ENCODE measurements around the gene APLN. TPM values are rescaled to one million over a fixed set of nuclear protein-coding genes. Genes with fewer than 3 reads are reported as not detected.

The APLN gene
- total RNA-seq, 2 donors from 2014 or later = not detected

GRCh38 chrX:129698150-129698549 is 43.4 kb upstream of the APLN start:
- intact Hi-C loops (cut with DNase I) = no loop called here
- TF ChIP-seq CTCF (IDR thresholded peaks at IDR 0.05) (no peak), POLR2A (IDR thresholded peaks at IDR 0.05) (no peak)

GRCh38 chrX:129697204-129697829 is 42.6 kb upstream of the APLN start:
- Histone ChIP-seq H3K4me3 (no peak overlapping the region), H3K27ac (no peak overlapping the region), H3K9me3 (no peaks in the 10 kb centered on the region), H3K36me3 (replicated peaks in 1 of 2; ENCODE audit: insufficient read depth in 1 of 2, low read depth in 2 of 2) (no peaks in the 10 kb centered on the region), H3K27me3 (no peaks in the 10 kb centered on the region), H3K4me1 (no peaks in the 10 kb centered on the region)
- intact Hi-C loops (cut with DNase I) = no loop called here
- DNase-seq (no peak), ATAC-seq (no peak)
- TF ChIP-seq CTCF (IDR thresholded peaks at IDR 0.05) = no peak
- no peak for TF ChIP-seq POLR2A (IDR thresholded peaks at IDR 0.05)
- WGBS, 2 donors = 42 to 50% methylated on average over 2 to 7 of the region's 9 CpGs

More at GRCh38 chrX:129698150-129698549, 43.4 kb upstream of the APLN start:
- H3K36me3 ChIP-seq (replicated peaks in 1 of 2; ENCODE audit: insufficient read depth in 1 of 2, low read depth in 2 of 2) = no peaks in the 10 kb centered on the region
- H3K4me3 ChIP-seq = no peak overlapping the region
- no peaks in the 10 kb centered on the region for H3K9me3 ChIP-seq
- DNase-seq (no peak), ATAC-seq (no peak)
- no peaks in the 10 kb centered on the region for H3K4me1 ChIP-seq
- H3K27ac ChIP-seq = no peak overlapping the region
- no peaks in the 10 kb centered on the region for H3K27me3 ChIP-seq

GRCh38 chrX:129696463-129697155 is 41.9 kb upstream of the APLN start:
- WGBS, 2 donors = 63 to 65% methylated on average over 7 to 8 of the region's 8 CpGs
- no peak for TF ChIP-seq POLR2A (IDR thresholded peaks at IDR 0.05)
- TF ChIP-seq CTCF (IDR thresholded peaks at IDR 0.05) = no peak
- H3K4me3 ChIP-seq = no peak overlapping the region
- no peaks in the 10 kb centered on the region for H3K4me1 ChIP-seq
- no peak for DNase-seq
- H3K27me3 ChIP-seq = no peaks in the 10 kb centered on the region
- H3K9me3 ChIP-seq = no peaks in the 10 kb centered on the region
- no peak overlapping the region for H3K27ac ChIP-seq
- H3K36me3 ChIP-seq (replicated peaks in 1 of 2; ENCODE audit: insufficient read depth in 1 of 2, low read depth in 2 of 2) = no peaks in the 10 kb centered on the region
- intact Hi-C loops (cut with DNase I) = no loop called here
- no peak for ATAC-seq

- 73 to 84% methylated on average over 5 to 8 of the region's 8 CpGs for WGBS, 2 donors
- ATAC-seq (no peak), DNase-seq (no peak)
- H3K27me3 ChIP-seq = no peaks in the 10 kb centered on the region
- intact Hi-C loops (cut with DNase I) = no loop called here
- TF ChIP-seq CTCF (IDR thresholded peaks at IDR 0.05) (no peak), POLR2A (IDR thresholded peaks at IDR 0.05) (no peak)
- no peaks in the 10 kb centered on the region for H3K4me1 ChIP-seq
- no peaks in the 10 kb centered on the region for H3K9me3 ChIP-seq
- H3K27ac ChIP-seq = no peak overlapping the region
- no peaks in the 10 kb centered on the region for H3K36me3 ChIP-seq (replicated peaks in 1 of 2; ENCODE audit: insufficient read depth in 1 of 2, low read depth in 2 of 2)
- no peak overlapping the region for H3K4me3 ChIP-seq
Measured at GRCh38 chrX:129695937-129696336, 41.2 kb upstream of the APLN start.

GRCh38 chrX:129695535-129695934 is 40.8 kb upstream of the APLN start:
- TF ChIP-seq POLR2A (IDR thresholded peaks at IDR 0.05) (no peak), CTCF (IDR thresholded peaks at IDR 0.05) (no peak)
- no peak overlapping the region for H3K27ac ChIP-seq
- intact Hi-C loops (cut with DNase I) = no loop called here
- no peaks in the 10 kb centered on the region for H3K9me3 ChIP-seq
- no peak for DNase-seq
- no peak overlapping the region for H3K4me3 ChIP-seq
- ATAC-seq = no peak
- H3K36me3 ChIP-seq (replicated peaks in 1 of 2; ENCODE audit: insufficient read depth in 1 of 2, low read depth in 2 of 2) = no peaks in the 10 kb centered on the region
- H3K27me3 ChIP-seq = no peaks in the 10 kb centered on the region
- WGBS, 2 donors = 74 to 75% methylated on average over 6 of the region's 6 CpGs
- no peaks in the 10 kb centered on the region for H3K4me1 ChIP-seq
